HG03103 (cell line): ENCODE data around the gene ZNF507.
A peak's percentile ranks its signal among the peaks of the same experiment; 100 is the strongest.
"Not testable (repeated sequence)": the region's sequence is repeated elsewhere in the genome, so short reads cannot be mapped to it uniquely, and the experiment has no call there.

ENCODE experiments used
- ATAC-seq: cut with Tn5 transposase; IDR thresholded peaks from one replicate; pipeline ENCODE4 v1.9.1; 2021; ENCODE audit warnings: low read depth; ENCODE audit not compliant: unreplicated experiment

Gene ZNF507

GRCh38 chr19:32367063-32367462 is 21.7 kb downstream of the ZNF507 start:
- no peak for ATAC-seq

GRCh38 chr19:32367948-32368536 is 22.6 kb downstream of the ZNF507 start:
- no peak for ATAC-seq

GRCh38 chr19:32368787-32369186 is 23.4 kb downstream of the ZNF507 start:
- ATAC-seq, result no peak

GRCh38 chr19:32372726-32373517 is 27.5 kb downstream of the ZNF507 start:
- no peak for ATAC-seq

GRCh38 chr19:32373585-32374295 is 28.3 kb downstream of the ZNF507 start:
- ATAC-seq, result no peak

GRCh38 chr19:32374362-32374761 is 29.0 kb downstream of the ZNF507 start:
- not testable (repeated sequence) for ATAC-seq

- not testable (repeated sequence) for ATAC-seq
These were observed 31.7 kb downstream of the ZNF507 start for GRCh38 chr19:32377088-32377487.

GRCh38 chr19:32380269-32380668 is 34.9 kb downstream of the ZNF507 start:
- no peak for ATAC-seq

GRCh38 chr19:32387701-32388392 is 42.4 kb downstream of the ZNF507 start:
- no peak for ATAC-seq

GRCh38 chr19:32388393-32388855 is 43.0 kb downstream of the ZNF507 start:
- no peak for ATAC-seq

GRCh38 chr19:32392901-32393300 is 47.5 kb downstream of the ZNF507 start:
- no peak for ATAC-seq

GRCh38 chr19:32396046-32396652 is 50.7 kb downstream of the ZNF507 start:
- ATAC-seq, result no peak

- ATAC-seq, result no peak
These were observed 52.3 kb downstream of the ZNF507 start for GRCh38 chr19:32397671-32398101.

GRCh38 chr19:32401992-32402391 is 56.6 kb downstream of the ZNF507 start:
- no peak for ATAC-seq

GRCh38 chr19:32403291-32403995 is 58.0 kb downstream of the ZNF507 start:
- ATAC-seq, result no peak

- ATAC-seq, result no peak
These were observed 59.0 kb downstream of the ZNF507 start for GRCh38 chr19:32404213-32404932.

- no peak for ATAC-seq
These were observed 59.6 kb downstream of the ZNF507 start for GRCh38 chr19:32404933-32405430.

- peak; percentile 93 for ATAC-seq
These were observed 60.2 kb downstream of the ZNF507 start, which contains the start of gene DPY19L3 for GRCh38 chr19:32405431-32406160. DPY19L3 (plus strand) TSS chr19:32405770; CDS start chr19:32408254, 2,484 bp downstream.
